Body of pancreas (tissue), 4 donors: ENCODE results near the gene SCAPER. TPM values are rescaled to one million over a fixed set of nuclear protein-coding genes. Genes with fewer than 3 reads are reported as not detected.

ENCODE experiments used
- ATAC-seq: fragments of 150-250 bp; one replicate; pipeline ENCODE4 v1.9.1; 2016
- DNase-seq, 4 donors: peaks; one replicate each; pipeline ENCODE4 v3.0.0-alpha.2; 2019
- H3K27ac ChIP-seq, 4 donors: fragments of 200-600 bp; sonication (generic); 1 replicate in 3 of 4; 2 replicates in 1 of 4; pipeline versions ENCODE4 v1.5.1 to v1.6.1; 2016 to 2019; ENCODE audit warnings: mild to moderate bottlenecking in 1 of 4, mixed read lengths in 1 of 4, moderate library complexity in 1 of 4
- H3K27me3 ChIP-seq, 2 donors: fragments of 200-600 bp; sonication (generic); one replicate each; pipeline ENCODE4 v1.6.0; 2016; ENCODE audit warnings: mild to moderate bottlenecking in 1 of 2
- H3K36me3 ChIP-seq, 2 donors: fragments of 200-600 bp; sonication (generic); replicated peaks in 1 of 2; 2 replicates each; pipeline ENCODE4 v1.5.1; 2016; ENCODE audit warnings: low read depth in 2 of 2; ENCODE audit not compliant: insufficient read depth in 1 of 2
- H3K4me1 ChIP-seq: fragments of 200-600 bp; sonication (generic); one replicate; pipeline ENCODE4 v1.6.0; 2016
- H3K4me3 ChIP-seq, 2 donors: fragments of 200-600 bp; sonication (generic); 1 replicate in 1 of 2; 2 replicates in 1 of 2; pipeline ENCODE4 v1.5.1; 2016 to 2019
- H3K9me3 ChIP-seq, 3 donors: fragments of 200-600 bp; sonication (generic); 1 replicate in 2 of 3; 2 replicates in 1 of 3; pipeline ENCODE4 v1.5.1; 2016
- CTCF ChIP-seq, 7 experiments: fragments of 450-650 bp in 4 of 7; fragments of 200-600 bp in 3 of 7; sonication (generic) in 3 of 7; IDR thresholded peaks; one replicate each; pipeline ENCODE4 v1.5.1; 2016 to 2019; ENCODE audit warnings: antibody characterized with exemption in 7 of 7
- POLR2A ChIP-seq, 3 donors: fragments of 450-650 bp; IDR thresholded peaks; one replicate each; pipeline ENCODE4 v1.6.1; 2016; ENCODE audit warnings: antibody characterized with exemption in 3 of 3, mild to moderate bottlenecking in 2 of 3
- WGBS, 2 donors: methylation state at CpG; one replicate each; pipeline ENCODE4 v1.1.5; 2017; 5-methylcytosine and 5-hydroxymethylcytosine counted together
- intact Hi-C: fragments of 100-400 bp; cut with DNase I; formaldehyde crosslinking; loops from one replicate; pipeline ENCODE4 v1.15.1; 2023
- total RNA-seq, 2 donors: library from RNA; depleted of rRNA; stranded (reverse); fragments of >200 nt; gene quantifications; one replicate each; pipeline ENCODE4 v1.1.0, GENCODE V29; 2016

Gene SCAPER
- total RNA-seq, 2 donors from 2014 or later = 22.1 to 46.2 TPM

DNA sequence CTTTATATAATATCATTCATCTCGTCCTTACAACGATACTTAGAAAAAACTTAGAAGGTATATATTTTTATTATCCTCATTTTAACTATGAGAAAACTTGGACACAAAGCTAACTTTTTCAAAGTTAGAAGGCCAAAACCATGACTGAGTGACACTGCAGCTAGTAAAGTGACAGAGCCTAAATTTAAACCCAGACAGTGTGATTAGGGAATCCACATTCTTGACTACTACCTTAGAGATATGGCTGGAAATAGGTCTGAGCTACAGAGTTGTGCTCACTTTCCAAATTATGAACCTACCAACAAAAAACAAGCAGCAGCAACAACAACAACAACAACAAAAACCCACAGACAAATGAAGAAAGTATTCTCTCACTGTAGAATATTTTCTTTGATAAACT is 236.2 kb downstream of the SCAPER start:
- Histone ChIP-seq H3K4me1 (no peaks in the 10 kb centered on the region), H3K9me3 (no peaks in the 10 kb centered on the region), H3K27me3 (no peaks in the 10 kb centered on the region), H3K36me3 (no peaks in the 10 kb centered on the region), H3K4me3 (no peak overlapping the region), H3K27ac (no peak overlapping the region)
- intact Hi-C loops = no loop called here
- no peak for ATAC-seq
- WGBS, 2 donors = 98 to 99% methylated on average over 2 of the region's 2 CpGs
- no peak for TF ChIP-seq POLR2A (IDR thresholded peaks at IDR 0.05)
- TF ChIP-seq CTCF (IDR thresholded peaks at IDR 0.05) = no peak
- no peak for DNase-seq

GRCh38 chr15:76667943-76668715 is 237.0 kb downstream of the SCAPER start:
- 94 to 95% methylated on average over 4 of the region's 4 CpGs for WGBS, 2 donors
- H3K36me3 ChIP-seq = no peaks in the 10 kb centered on the region
- no peak for DNase-seq
- no peaks in the 10 kb centered on the region for H3K4me1 ChIP-seq
- no peak for TF ChIP-seq CTCF (IDR thresholded peaks at IDR 0.05)
- no peak for TF ChIP-seq POLR2A (IDR thresholded peaks at IDR 0.05)
- H3K27ac ChIP-seq = no peak overlapping the region
- intact Hi-C loops = no loop called here
- H3K4me3 ChIP-seq = no peak overlapping the region
- no peak for ATAC-seq
- H3K27me3 ChIP-seq = no peaks in the 10 kb centered on the region
- no peaks in the 10 kb centered on the region for H3K9me3 ChIP-seq

DNA sequence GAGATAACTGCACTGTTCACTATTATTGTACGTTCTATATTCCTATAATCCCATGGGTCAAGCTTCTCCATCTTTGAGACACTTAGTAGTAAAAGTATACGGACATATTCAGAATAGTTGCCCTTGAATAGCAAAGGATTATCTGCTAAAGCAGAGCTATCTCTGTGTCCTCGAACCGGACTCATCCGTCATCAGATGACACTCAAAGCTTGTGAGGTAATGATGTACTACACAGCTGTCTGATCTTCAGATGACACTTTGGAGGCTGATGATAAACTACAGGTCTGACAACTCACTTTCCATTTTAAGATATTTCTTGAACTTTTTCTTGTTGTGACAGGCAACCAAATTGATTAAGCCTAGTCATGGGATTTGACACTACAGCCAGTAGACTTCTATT is 240.2 kb downstream of the SCAPER start:
- TF ChIP-seq POLR2A (IDR thresholded peaks at IDR 0.05) (no peak), CTCF (IDR thresholded peaks at IDR 0.05) (no peak)
- Histone ChIP-seq H3K36me3 (no peaks in the 10 kb centered on the region), H3K27me3 (no peaks in the 10 kb centered on the region), H3K4me3 (no peak overlapping the region), H3K9me3 (no peaks in the 10 kb centered on the region), H3K4me1 (no peaks in the 10 kb centered on the region), H3K27ac (no peak overlapping the region)
- ATAC-seq = no peak
- intact Hi-C loops = no loop called here
- 72 to 79% methylated on average over 5 of the region's 5 CpGs for WGBS, 2 donors
- DNase-seq = no peak

DNA sequence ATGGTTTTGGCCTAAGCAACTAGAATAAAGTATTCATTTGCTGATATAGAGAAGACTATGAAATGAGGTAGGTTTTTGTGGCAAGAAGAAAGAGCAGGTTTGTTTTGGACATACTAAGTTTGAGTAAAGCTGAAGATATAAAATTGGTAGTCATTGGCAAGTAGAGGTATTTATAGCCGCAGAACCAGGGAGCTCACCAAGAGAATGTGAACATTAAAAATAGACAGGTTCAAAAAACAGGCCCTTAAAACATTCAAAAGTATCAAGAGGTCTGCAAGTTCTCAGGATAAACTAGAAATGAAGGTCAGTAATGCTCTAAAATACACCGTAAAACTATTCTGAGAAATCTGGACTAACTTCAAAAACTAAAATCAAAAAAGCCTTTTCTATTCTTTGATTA is 240.7 kb downstream of the SCAPER start:
- ATAC-seq = no peak
- WGBS, 2 donors = 87 to 89% methylated on average over 2 of the region's 2 CpGs
- no peak for DNase-seq
- Histone ChIP-seq H3K9me3 (no peaks in the 10 kb centered on the region), H3K27me3 (no peaks in the 10 kb centered on the region), H3K4me3 (no peak overlapping the region), H3K36me3 (no peaks in the 10 kb centered on the region), H3K4me1 (no peaks in the 10 kb centered on the region), H3K27ac (no peak overlapping the region)
- TF ChIP-seq CTCF (IDR thresholded peaks at IDR 0.05) (no peak), POLR2A (IDR thresholded peaks at IDR 0.05) (no peak)
- intact Hi-C loops = no loop called here

GRCh38 chr15:76663529-76663928 is 241.6 kb downstream of the SCAPER start:
- H3K9me3 ChIP-seq = no peaks in the 10 kb centered on the region
- no peaks in the 10 kb centered on the region for H3K36me3 ChIP-seq
- H3K27ac ChIP-seq = no peak overlapping the region
- no peak for ATAC-seq
- no peaks in the 10 kb centered on the region for H3K4me1 ChIP-seq
- no peak overlapping the region for H3K4me3 ChIP-seq
- intact Hi-C loops = no loop called here
- TF ChIP-seq POLR2A (IDR thresholded peaks at IDR 0.05) = no peak
- TF ChIP-seq CTCF (IDR thresholded peaks at IDR 0.05) = no peak
- no peak for DNase-seq
- H3K27me3 ChIP-seq = no peaks in the 10 kb centered on the region
- WGBS, 2 donors = 90 to 92% methylated on average over 2 of the region's 2 CpGs
